Dermis microvascular lymphatic vessel endothelial cell (primary cell): ENCODE results near the gene EFHC1. TPM values are rescaled to one million over a fixed set of nuclear protein-coding genes. Genes with fewer than 3 reads are reported as not detected.
"Not testable (repeated sequence)": the region's sequence is repeated elsewhere in the genome, so short reads cannot be mapped to it uniquely, and the experiment has no call there.

ENCODE experiments used
- DNase-seq, 2 donors: peaks; one replicate each; pipeline versions ENCODE4 v3.0.0 to v3.0.0-alpha.2; 2010; ENCODE audit warnings: low read depth in 2 of 2
- total RNA-seq: library from RNA; depleted of rRNA; stranded (reverse); fragments of >200 nt; gene quantifications from 2 replicates; pipeline ENCODE4 v1.2.1, GENCODE V29; 2014

EFHC1 gene
- total RNA-seq: 5.9 and 7.2 TPM in 2 replicates

- DNase-seq: peak; percentile 97 to 98
Measured at GRCh38 chr6:52419809-52420667, at the start of gene EFHC1. Gene EFHC1, plus strand, starts transcription at chr6:52420342. Its CDS starts 69 bp downstream, at chr6:52420411.

GRCh38 chr6:52371656-52372191, 48.4 kb upstream of the EFHC1 start:
- no peak for DNase-seq

- DNase-seq: no peak
Measured at GRCh38 chr6:52373151-52373690, 46.9 kb upstream of the EFHC1 start.

DNA sequence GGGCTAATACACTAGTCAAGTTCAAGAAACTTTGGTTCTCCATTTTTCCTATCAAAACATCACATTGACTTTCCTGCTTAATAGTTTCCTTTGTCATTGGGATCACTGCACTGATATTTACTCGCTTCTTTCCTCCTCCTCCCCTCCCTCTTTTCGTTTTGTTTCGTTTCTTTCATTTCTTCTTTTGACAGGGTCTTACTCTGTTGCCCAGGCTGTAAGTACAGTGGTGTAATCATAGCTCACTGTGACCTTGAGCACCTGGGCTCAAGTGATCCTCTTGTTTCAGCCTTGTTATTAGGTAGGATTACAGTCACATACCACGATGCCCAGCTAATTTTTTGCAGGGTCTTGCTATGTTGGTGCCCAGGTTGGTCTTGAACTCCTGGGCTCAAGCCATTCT, 45.9 kb upstream of the EFHC1 start:
- DNase-seq: no peak

GRCh38 chr6:52375780-52376556, 44.2 kb upstream of the EFHC1 start:
- DNase-seq: no peak

DNA sequence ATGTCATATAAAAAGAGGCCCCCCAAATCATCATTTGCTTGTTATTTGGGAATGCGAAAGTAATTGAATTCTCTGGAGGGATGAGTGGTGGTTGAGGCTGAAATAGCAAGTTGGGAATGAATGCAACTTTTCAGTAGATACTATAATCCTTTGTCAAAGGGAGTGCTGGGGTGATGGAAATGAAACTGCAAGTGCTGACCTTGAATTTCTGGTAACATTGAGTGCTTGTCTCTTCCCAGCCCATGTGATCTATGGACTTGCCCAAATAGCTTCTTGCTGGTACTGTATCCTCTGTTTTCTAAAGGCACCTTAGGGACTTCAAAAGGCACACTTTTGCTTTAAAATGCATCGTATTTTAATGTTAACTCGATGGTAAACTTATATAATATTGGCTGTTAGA, 43.4 kb upstream of the EFHC1 start:
- no peak for DNase-seq

DNA sequence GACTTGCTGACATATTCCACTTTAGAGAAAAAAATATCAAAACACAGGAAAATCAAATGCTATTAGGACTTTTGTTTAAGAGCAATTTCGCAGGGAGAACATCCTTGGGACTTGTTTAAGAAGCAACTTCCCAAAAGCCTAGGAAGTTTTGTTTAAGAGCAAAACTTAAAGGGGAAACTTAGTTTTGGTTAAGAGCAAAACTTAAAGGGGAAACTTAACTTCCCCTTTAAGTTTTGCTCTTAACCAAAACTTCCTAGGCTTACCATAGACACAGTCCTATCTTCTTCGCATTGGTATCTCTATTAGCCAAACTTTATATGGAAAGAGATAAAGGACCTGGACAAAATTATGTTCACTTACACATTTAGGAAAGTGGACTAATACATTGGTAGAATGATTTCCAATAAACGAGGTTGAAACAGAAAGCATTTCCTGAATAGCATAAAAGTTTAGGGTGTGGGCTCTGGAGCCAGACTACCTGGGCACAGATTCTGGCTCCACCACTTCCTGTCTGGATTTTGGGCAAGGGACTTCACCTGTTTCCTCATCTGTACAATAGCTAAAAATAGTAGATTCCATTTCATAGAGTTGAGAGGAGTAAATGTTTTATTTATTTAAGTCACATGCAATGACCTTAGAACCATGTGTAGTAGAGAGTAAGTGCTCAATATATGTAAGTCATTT, 42.5 kb upstream of the EFHC1 start:
- DNase-seq: no peak

DNA sequence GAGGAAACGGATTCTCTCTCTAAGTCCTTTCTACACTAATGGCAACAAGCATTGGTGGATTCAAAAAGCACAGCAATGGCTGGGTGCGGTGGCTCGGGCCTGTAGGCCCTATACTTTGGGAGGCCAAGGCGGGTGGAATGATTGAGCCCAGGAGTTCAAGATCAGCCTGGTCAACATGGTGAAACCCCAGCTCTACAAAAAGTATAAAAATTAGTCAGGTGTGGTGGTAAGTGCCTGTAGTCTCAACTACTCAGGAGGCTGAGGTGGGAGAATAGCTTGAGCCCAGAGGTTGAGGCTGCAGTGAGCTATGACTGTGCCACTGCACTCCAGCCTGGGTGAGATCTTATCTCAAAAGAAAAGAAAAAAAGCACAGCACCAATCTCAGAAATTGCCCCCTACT, 38.9 kb upstream of the EFHC1 start:
- DNase-seq: no peak

- DNase-seq: no peak
Measured at GRCh38 chr6:52384145-52384766, 35.9 kb upstream of the EFHC1 start.

- DNase-seq: no peak
Measured at GRCh38 chr6:52385074-52385473, 35.1 kb upstream of the EFHC1 start.

DNA sequence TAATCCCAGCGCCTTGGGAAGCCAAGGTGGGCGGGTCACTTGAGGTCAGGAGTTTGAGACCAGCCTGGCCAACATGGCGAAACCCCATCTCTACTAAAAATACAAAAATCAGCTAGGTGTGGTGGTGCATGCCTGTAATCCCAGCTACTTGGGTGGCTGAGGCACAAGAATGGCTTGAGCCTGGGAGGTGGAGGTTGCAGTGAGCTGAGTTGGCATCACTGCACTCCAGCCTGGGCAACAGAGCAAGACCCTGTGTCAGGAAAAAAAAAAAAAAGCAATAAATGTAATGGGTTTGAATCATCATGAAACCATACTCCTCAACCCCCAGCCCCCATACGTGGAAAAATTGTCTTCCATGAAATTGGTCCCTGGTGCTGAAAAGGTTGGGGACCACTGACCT, 32.0 kb upstream of the EFHC1 start:
- DNase-seq: not testable (repeated sequence)

GRCh38 chr6:52388790-52389189, 31.4 kb upstream of the EFHC1 start:
- DNase-seq: no peak

DNA sequence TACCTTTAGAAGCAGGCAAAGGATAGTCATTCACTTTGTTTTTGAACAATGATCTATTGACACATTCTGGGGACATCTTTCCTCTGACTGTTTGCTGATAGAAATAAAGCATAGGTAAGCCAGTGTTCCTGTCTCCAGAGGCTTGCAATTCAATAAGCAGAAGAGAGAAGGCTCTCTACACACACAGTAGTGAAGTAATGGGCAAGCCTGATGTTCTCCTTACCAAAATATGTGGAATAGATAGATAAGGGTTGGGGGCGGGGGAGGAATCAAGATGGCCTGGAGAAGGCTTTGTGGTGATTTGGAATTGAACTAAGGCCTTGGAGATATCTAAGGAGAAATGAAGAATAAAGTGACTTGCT, 30.9 kb upstream of the EFHC1 start:
- DNase-seq: no peak

DNA sequence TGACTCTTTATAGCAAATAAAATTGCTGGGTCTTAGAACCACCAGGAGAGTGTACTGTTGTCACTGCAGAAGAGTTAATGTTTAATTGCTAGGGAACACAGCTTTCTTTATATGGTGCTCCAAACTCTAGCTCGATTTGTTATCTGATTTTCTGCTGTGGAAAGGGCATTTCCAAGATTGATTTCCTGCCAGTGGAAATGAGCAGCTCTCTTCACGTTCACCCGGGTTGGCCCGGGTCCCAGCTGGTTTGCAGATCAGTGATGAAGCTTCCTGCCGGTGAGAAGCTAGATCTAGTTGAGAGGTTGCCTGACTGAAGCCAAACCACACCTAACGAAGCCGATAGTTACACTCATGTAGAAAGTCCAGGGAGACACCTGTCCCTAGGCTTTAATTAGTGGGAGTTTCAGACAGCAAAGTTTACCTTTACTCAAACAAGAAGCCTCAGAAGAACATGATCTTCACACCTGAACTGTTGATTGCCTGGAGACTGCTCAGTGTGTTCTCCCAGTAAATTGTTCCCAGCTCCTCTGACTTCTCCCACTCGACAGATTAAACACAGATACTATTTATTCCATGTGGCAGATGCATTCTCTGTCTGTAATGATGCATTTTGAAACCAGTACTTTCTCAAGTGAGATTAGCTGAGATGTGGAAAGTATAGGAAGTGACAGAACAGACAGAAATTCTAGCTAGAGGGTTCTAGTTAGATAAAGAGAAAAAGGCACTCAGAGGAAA, 30.3 kb upstream of the EFHC1 start:
- DNase-seq: peak; percentile 65 to 83

DNA sequence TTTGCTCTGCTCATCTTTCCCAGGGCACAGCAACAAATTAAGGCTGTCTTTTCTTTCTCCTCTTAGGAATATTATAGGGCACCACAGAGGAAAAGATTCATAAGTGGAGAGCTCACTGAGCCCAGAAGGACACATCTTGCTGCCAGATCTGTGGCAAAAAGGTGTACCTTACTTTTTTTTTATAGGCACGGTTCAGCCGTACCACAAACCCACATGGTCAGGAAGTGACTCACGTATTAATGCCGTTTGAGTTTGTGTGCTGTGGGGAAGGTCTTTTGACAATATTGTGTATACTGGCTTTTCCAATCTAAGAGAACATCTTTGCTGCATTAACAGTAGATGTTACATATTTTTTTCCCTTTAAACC, 29.8 kb upstream of the EFHC1 start:
- peak; percentile 53 to 79 for DNase-seq

- no peak for DNase-seq
Measured at GRCh38 chr6:52391599-52391998, 28.5 kb upstream of the EFHC1 start.

- DNase-seq: no peak
Measured at GRCh38 chr6:52392944-52393343, 27.2 kb upstream of the EFHC1 start.

GRCh38 chr6:52393780-52394179, 26.4 kb upstream of the EFHC1 start:
- no peak for DNase-seq

DNA sequence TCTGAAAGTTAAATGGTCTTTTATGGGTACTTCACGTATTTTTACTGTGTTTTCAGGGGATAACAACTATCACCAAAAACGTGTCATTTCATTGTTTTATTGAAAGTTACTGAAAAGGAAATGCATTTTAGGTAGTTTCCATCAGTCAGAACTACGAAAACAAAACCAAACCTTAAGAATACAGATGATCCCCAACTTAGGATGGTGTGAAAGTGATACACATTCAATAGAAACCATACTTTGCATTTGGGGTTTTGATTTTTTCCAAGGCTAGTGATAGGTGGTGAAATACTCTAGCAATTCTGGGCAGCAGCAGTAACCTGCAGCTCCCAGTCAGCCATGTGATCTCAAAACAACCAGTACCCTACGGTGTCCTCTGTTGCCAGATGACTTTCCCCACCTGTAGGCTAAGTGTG, 25.9 kb upstream of the EFHC1 start:
- no peak for DNase-seq

DNA sequence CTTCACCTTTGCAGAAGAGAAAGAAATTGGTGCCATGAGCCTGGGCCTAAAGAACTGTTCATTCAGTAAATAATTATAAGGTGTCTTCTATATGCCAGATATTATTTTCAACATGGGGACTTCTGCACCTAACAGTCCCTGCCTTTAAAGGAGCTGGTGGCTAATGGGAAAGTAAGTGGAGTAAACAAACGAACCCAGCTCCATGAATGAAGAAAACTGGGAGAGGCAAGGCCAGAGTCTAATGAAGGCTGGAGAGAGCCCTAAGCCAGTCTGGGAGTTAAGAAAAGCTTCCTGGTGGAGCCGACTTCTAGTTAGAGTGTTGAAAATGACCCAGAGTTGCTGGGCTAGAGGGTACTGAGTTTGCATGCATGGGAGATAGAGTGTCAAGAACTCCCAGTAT, 24.2 kb upstream of the EFHC1 start:
- DNase-seq: no peak
